A673 (cell line): Measurements from ENCODE around the gene ZNF488.

Experiments used
- CTCF ChIP-seq: fragments of 300-800, 200-600 bp; sonication (generic); conservative IDR thresholded peaks from 2 replicates; pipeline ENCODE4 v1.5.1; 2017; ENCODE audit warnings: low read depth, mild to moderate bottlenecking, antibody characterized with exemption, low read length, moderate library complexity, mixed read lengths
- EZH2 ChIP-seq: fragments of 200-600 bp; sonication (generic); IDR thresholded peaks from 2 replicates; pipeline ENCODE4 v1.6.1; 2017; ENCODE audit warnings: borderline replicate concordance, low read depth, mild to moderate bottlenecking, mixed read lengths, antibody characterized with exemption, low read length; ENCODE audit not compliant: poor library complexity, severe bottlenecking

- no peak for TF ChIP-seq EZH2
- no peak for TF ChIP-seq CTCF
Observed at GRCh38 chr10:47410271-47410670, 26.2 kb upstream of the ZNF488 start.
